Measurements from ENCODE around the gene NBAS.

- TF ChIP-seq POLR2AphosphoS5 (IDR thresholded peaks at IDR 0.05; ENCODE audit: low read depth, low read length) (no peak), REST (IDR thresholded peaks at IDR 0.05; ENCODE audit: insufficient read depth in 1 of 2, low read depth in 2 of 2, low read length in 2 of 2) (no peak), TAF1 (IDR thresholded peaks at IDR 0.05; ENCODE audit: borderline replicate concordance, insufficient read depth, low read length) (no peak), SIN3A (IDR thresholded peaks at IDR 0.05; ENCODE audit: borderline replicate concordance, insufficient read depth, low read length) (no peak)
These were observed 373.4 kb downstream of the NBAS start for GRCh38 chr2:15187702-15188101.

Measured in PFSK-1 (cell line).